CD4-positive, alpha-beta T cell treated with Interleukin-17A for 4 hours (primary cell): Measurements from ENCODE around the gene TRIM47.
A peak's percentile ranks its signal among the peaks of the same experiment; 100 is the strongest.

ENCODE experiments used
- DNase-seq: peaks from one replicate; pipeline ENCODE4 v3.0.0-alpha.2; 2020; ENCODE audit warnings: mixed read lengths

Gene TRIM47

GRCh38 chr17:75828076-75828400, 50.3 kb downstream of the TRIM47 start:
- DNase-seq: no peak

- DNase-seq: peak; percentile 77
Observed at GRCh38 chr17:75827308-75828075, 50.9 kb downstream of the TRIM47 start.

DNA sequence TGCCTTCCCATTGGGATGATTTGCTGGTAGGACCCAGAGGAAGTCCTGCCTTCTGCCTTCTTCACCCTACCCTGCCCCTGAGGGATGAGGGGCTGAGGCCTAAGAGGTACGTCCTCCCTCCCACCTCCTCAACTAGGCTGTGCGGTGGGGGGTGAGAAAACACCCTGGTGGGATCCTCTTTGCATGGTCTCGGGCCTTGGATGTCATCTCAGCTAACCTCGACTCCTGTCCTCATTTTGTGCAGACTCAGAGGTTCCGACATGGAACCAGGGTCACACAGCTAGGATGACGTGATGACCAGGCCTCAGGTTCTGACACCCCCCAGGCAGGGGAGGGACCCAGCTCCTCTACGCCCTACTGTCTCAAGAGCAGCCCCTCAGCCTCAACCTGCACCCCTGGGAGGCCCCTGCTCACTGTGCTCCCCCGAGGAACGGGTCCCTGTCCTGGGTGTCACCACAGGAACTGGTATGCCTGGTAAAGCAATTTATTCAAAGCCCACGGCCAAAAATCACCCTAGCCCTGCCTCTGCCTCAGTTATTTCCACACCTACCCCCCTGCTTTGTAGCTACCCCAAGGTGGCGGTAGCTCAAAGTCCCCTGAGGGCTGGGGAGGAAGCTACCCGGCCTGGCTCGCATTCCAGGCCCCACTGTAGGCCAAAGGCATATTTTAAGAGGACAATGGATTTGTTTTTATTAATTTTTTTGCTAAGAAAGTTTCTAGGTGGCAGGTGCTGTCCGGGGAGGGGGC, 51.6 kb downstream of the TRIM47 start:
- DNase-seq: no peak

DNA sequence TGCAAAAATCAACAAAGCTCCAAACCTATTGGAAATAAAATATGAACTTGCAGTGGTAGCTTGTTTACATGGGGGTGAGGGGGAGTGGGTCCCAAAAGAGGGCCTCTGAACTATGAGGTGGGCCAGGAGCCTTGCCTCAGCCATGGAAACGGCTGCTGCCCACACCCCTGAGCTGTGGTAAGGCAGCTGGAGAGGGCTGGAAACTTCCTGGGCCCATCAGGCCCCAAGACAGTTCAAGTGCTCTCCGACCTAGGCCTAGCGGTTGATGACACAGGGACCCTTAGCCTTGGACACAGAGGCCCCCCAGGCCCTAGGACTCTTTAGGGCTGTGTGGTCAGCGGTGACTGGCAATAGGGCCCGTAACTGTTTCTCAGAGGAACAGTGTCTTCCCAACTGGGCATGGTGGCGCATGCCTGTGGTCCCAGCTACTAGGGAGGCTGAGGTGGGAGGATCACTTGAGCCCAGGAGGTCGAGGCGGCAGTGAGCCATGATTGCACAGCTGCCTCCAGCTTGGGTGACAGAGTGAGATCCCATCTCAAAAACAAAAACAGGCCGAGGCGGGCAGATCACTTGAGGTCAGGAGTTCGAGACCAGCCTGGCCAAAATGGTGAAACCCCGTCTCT, 52.5 kb downstream of the TRIM47 start:
- no peak for DNase-seq

DNA sequence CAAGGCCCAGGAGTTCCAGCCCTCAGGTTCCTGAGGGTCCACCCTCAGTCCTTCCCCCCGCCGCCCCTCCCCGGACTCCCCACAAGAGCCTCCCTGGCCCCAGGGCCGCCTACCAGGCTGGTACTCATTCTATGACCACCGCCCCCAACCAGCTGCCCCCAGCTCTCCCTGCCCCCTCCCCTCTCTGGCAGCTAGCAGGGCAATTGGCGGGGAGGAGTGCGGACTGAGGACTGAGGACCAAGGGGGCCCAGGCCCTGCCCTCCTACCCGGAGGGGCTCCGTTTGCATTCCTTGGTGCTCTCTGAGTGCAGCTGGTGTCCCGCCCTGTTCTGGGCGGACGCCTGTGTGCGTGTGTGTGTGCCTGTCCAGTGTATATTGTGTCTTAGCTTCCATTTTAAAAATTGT, 53.2 kb downstream of the TRIM47 start:
- no peak for DNase-seq

- no peak for DNase-seq
Observed at GRCh38 chr17:75824666-75825065, 53.7 kb downstream of the TRIM47 start.
